Activated CD8-positive, alpha-beta memory T cell treated with anti-CD3 and anti-CD28 coated beads for 4 hours (primary cell): ENCODE results near the gene KLHL29.

Experiments
- DNase-seq, 2 donors: peaks; one replicate each; pipeline ENCODE4 v3.0.0-alpha.2; 2020; ENCODE audit warnings: low read depth in 2 of 2

KLHL29 gene

DNA sequence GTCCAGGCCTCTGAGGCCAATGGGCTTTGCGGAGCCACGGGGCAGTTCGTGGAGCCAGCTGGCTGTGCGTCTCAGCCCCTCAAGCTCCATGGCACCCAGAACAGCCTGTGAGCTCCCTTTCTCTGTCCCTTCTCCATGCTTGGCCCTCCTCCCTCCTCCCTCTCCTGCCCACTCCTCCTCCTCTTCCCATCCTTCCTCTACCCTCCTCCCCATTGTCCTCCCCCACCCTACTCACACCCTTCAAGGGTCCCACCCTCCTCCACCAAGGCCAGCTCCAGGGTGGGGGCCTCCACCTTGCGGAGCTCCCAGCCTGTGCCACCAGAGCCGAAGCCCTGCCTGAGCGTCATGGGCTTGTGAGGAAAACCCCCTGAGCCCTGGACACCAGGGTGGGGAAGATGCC, 273.0 kb downstream of the KLHL29 start:
- no peak for DNase-seq

DNA sequence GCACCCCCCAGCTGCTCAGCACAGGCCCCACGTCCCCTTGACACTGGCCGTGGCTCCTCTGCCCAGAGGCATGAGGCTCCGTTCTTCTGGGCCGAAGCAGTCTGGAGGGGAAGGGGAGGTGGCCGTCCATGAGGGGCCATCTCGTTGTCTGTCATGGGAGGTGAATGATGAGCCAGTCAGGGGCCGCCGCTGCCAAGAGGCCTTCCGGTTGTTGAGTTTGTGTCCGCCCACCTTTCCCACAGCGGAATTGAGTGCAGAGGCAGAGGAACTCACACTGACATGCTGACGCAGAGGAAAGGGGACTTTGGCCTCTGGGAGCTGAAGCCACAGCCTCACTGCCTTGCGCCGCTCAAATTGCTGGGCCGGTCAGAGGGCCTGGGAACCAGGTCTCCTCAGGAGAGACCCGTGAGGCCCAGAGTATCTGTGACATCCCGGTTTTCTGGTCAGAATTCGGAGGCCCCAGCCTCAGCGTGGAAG, 273.5 kb downstream of the KLHL29 start:
- DNase-seq = no peak

DNA sequence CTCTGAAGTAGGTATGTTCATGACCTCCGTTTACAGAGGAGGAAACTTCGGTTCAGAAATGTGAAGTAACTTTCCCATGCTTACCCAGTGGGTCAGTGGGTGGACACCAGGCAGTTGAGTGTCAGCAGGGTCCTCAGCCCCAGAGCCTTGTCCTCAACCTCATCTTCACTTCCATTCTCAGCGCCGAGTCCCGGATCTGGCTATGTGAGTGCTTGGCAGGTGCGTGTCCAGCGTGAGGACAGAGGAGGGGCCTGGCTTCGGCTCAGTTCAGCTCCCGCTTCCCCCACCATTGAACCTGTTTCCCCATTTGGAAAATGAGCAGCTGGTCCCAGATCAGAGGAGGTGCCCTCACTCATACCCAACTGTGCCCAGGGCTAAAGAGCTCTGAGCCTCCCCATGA, 274.3 kb downstream of the KLHL29 start:
- DNase-seq = no peak

DNA sequence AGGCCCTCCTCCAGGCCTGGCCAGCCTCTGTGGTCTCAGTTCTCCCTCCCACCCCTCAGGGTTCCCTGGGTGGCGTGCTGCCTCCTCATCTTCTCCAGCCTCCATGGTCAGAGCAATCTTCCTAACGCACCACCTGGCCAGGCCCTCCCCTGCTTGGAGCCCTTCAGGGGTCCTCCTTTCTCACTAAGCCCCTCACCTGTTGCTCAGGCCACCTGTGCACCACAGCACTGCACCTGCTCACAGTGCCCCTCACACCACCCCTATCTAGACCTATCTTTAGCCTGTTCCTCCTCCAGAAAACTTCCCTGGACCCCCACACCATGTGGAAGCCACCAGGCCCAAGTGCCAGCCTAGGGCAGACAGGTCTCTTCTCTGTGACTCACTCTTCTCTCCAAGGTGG, 274.8 kb downstream of the KLHL29 start:
- no peak for DNase-seq

DNA sequence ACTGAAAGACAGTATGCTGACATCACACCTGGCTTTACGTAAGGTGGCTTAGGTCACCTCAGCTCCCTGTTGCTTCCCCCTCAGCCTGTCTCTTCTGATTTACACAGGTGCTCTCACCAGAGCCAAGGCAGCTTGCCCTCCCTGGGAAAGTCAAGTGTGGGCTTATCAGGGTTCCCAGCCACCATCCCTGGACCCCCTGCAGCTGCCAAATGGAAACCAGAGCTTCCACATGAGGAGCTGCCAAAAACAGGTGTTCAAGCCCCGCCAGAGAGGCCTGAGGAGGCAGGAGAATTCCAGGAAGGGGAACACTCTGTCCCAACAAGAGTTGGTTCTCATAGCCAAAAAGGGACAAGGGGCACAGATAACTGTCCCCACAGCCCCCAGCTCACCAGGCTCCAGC, 275.3 kb downstream of the KLHL29 start:
- no peak for DNase-seq

DNA sequence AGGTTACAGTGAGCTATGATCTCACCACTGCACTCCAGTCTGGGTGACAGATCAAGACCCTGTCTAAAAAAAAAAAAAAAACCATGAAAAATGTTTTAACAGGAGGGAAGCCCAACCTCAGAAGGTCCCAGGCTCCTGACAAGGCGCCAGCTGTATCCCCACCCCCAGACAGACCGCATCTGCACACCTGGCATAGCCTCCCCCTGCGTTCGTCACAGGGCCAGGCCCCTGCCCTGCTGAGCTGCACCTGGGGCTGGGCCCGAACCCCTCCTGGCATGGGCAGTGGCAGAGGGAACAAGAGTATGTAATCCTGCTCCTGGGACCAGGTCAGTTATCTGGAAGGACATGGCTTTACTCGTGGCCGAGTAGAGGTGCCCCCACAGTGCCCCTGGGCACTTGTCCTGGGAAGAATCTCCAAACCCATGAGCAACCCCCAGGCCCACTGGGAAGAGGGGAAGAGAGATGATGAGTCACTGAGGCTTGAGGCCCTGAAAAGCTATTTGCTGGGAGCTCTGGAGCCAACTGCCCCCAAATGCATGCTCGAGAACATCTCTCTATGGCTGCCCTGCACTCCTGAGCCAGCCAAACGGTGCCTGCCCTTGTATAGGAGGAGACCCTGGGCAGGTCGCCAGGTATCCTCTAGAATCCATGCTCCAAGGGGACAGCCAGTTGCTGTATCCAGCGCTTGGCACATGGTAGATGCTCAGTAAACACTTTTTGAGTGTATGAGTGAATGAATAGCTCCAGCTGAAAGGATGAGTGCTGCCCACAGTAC, 276.5 kb downstream of the KLHL29 start:
- no peak for DNase-seq

DNA sequence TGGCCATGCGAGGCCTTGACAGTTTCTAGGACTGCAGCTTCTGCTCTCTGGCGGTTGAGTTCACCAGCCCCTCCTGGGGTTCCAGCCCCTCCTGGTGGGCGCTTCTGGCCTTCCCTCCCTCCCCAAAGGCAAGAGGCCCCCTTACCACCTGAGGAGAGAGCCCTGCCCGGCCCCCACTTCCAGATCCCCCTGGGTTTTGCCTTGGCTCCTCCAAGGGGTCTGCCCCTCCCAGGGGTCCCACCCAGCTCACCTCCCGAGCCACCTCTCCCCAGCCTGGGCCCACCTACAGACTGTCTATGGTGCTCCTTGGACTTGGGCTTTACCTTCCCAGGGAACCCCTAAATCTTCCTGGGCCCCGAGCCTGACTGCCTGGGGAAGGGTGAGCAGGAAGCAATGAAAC, 277.5 kb downstream of the KLHL29 start:
- DNase-seq = no peak

DNA sequence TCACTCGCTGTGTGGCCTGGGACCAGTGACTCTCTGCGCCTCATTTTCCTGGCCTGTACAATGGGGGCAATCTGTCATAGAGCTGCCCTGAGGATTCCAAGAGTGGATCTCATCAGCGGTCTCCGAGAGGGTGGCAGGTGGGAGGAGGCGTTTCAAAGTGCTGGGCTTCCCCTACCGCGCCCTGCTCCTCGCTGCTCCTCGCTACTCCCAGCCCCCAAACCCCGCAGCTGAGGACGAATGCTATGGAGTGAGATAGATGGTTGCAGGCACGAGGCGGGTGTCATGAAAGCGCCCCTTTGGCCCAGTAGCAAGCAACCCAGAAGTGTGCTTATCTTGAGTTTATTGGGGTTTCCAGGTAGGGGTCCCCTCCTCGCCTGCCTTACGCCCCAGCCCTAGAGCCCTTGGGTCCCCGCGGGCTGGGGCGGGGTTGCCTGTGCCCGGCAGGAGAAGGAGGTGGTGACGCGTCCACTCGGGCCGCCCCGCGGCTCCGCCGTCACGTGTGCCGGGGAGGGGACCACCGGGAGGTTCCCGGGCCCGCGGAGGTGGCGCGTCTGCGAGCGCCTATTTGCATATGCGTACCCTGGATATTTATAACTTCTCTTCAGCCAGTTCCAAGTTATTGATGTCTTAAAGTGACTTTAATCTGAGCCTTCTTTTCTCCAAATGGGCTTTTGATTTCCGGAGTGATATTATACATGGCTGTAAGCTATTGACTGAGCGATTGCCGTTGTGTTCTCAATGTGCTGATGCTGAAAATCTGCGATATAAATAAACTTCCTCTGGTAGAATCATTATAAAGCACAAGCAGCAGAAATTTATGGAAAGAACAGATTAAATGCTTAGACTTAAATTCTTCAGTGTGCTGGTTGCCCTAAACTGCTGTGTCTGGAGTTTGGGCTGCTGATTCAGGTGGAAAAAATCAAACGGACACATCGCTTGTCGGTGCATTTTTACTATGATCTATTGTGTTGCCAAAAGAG, 278.3 kb downstream of the KLHL29 start:
- no peak for DNase-seq

DNA sequence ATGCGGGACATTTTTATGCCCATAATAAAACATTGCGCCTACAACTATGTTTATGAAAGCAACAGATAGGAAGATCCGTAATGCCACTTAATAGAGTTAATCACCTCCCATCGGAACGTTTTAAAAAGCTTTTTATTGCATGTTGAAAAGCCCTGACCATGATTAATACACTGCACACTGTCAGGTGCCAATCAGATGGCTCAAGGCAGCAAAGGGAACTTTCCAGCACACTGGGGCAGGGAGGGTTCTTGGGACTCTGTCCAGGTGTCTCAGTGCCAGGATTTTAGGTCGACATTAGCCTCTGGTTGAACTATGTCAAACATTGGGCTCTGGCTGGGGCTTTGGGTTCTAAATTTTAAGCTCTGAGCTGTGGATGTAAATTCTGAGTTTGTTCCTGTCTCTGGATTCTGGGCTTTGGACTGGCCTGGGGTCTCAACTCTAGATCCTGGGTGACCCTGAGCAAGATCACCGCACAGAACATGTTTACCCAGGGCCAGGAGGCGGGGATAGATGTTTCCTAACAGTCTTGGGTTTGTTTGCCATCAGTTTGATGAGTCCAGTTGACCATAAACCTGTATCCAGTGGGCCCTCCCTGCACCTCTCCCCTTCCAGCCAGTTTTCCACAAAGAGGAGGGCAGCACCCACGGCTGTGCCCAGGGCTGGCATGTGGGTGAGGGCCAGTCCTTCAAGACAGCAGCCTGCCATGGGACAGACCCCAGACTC, 279.2 kb downstream of the KLHL29 start:
- no peak for DNase-seq

DNA sequence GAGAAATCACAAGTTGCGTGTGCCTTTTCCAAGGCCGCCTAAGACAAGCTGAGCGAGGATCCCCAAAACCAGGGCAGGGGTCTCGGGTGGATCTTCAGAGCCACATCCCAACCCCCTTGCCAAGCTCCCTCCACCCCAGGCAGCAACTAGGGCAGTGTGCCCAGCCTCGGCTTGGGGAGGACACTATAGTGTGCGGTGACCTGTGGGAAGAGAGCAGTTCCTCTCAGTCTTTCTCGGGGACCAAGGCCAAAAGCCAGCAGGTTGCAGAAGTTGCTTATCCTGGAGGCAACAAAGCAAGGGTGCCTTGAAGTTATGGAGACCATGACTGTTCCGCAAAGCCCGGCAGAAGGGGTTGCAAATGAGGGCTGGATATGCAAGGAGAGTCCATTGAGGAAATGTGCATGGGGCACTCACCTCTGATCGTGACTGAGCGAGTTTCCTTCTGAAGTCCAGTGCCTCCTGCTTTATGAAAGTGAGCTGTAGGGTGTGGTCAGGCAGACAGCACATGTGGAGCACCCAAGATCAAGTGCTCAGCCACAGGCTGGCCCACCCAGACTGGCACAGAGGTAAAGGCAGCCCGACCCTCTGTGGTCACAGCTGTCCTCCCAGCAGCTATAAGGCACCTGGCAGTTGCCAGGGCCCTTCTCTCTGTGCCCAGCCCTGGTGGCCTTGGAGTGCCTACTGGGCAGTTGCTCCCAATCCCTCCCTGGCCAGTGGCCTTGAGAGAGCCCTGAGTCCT, 281.4 kb downstream of the KLHL29 start:
- no peak for DNase-seq

DNA sequence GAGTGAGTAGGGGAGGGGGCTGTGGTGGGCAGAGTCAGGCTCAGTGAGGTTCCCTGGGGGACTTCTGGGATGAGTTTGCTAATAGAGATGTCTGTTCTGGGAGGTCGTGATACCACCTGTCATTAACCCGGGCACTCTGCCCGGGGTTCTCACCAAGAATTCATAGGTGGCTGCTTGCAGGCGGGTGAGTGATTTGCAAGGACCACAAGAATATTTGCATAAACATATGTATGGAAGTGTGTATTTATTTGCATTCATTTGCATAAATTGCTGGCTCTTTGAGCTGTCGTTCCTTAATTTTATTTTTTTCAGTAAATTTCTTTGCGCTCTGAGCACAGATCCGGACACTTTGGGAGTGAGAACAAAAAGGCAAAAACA, 282.0 kb downstream of the KLHL29 start:
- no peak for DNase-seq

DNA sequence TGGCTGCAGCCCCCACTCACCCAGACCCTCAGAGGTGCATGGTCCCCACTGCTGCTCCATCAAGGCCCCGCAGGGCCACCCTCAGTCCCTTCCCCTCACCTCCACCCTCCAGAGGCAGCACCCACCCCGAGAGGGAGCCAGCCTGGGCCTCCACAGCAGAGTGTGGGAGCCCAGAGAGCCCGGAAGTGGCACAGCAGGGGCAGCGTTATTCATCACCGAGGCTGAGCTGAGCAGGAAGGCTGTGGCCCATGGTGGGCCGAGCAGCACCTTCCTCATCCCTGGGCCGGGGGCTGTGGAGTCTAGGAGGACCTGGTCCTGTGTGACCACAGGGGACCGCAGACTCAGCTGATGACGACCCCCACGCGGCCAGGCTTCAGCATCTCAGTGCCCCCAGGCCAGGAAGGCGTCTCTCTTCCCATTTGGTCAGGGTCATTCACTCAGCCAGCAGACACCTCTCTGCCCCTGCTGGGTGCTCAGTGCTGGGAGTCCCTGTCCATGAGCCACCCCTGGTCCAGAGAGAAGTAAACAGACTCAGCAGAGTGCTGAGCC, 283.9 kb downstream of the KLHL29 start:
- DNase-seq = no peak

DNA sequence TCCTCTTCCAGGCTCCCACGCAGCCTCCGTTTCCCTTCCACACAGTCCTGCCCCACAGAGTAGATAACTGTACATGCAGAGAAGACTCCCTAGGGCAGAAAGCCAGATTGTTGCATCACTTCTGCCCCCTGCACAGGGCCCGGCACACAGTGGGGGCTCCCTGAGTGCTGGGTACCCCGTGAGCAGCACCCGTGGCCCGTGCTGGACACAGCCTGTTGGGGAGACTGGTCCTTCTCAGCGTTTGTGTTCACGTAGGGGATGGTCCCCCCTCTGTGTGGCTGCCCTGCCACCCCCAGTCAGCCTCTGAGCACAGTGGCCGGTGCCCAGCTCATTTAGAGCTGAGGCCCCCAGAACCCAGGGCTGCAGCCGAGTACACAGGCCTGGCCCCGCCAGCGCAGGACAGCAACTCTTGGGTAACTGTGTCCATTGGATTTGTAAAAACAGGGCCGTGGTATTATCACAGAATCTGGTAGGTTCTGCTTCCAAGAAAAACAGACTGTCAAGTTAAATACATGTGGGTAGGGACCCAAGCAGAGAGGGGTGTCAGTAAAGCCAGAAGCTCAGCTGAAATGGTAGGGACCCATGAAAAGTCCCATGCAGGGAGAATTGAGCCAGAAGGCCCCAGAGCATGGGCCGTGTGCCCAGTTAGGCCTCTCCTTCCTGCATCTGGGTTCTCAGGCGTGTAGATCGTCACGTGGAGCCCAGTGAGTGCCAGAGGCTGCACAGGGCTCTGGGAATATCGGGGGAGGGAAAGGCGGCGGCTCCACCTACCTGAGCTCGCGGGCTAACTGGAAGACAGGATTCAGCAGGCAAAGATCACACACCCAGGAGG, 284.6 kb downstream of the KLHL29 start:
- no peak for DNase-seq

DNA sequence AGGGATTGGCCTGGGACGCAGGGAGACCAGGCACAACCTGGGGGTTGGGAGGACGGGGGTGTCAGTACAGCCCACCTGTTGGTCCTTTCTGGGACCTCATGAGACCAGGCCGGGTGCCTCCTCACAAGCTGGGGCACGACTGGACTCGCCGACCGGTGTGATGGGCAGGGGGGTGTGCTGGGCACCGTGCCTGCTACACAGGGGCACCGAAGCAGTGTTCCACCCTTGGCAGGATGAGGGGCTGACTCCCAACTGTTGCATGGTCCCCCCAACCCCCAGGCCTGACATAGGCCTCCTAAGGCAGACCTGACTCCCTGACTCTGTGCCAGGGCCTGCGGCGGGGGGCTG, 285.2 kb downstream of the KLHL29 start:
- no peak for DNase-seq

DNA sequence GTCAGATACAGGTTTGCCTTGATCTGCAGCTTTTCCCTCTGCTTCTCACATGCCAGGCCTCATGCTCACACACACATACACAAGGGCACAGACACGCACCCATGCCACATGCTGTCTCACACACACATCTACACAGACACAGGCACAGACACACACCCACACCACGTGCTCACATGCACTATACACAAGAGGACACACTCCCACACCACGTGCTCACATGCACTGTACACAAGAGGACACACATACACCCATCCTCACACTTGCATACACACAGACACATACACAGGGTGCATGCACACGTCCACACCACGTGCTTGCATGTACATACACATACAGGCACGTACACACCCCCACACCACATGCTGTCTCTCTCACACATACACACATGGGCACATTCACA, 288.1 kb downstream of the KLHL29 start:
- DNase-seq = no peak

DNA sequence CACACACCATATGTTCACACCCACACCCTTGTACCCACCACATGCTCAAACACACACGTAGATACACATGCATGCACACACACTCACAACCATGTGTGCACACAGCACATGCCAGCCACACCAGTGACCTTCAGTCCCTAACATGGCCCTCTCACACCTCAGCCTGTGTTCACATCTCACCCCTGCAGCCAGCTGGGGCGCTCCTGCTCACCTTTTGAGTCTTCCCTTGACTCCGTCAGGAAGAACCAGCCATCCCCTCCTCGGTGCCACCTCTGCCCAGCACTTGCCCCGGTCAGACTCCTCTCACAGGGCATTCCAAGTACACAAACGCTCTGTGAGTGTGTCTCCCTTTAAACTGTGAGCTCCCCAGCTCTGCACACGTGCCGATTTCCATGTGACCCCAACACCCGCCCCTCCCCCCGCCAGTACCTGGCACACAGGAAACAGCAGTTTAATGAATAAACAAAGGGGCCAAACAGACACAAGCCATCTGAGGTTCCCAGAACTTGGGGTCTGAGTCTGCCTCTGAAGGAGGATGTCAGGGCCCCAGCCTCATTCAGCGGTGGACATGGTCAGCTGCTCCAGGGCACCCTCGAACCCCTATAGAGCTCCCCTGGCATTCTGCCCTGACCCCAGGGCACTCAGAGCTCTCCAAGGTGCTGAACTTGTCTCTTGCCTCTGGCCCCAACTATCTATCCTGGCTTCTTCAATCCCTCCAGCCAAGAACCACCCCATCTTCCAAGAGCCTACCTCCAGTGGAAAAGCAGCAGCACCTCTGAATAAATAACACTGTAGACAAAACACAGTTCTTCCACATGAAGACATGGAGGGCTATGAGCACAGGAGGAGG, 289.1 kb downstream of the KLHL29 start:
- no peak for DNase-seq

DNA sequence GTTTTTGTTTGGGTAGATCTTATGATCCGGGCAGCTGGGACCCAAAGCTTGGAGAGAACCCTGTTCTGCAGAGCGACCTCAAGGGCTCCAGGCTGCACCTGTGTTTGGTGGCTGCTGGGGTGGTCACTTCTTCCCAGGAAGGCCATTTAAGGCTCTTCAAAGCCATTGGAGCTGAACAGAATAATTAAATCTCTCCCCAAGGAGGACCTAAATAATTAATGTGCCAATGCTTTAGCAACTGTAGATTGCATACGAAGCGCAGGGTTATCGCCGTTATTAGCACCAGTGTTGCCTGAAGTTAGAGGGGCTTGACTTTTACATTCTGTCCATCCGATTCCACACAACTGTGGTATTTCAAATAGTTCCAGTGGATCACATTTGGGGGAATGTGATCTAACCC, 290.5 kb downstream of the KLHL29 start:
- no peak for DNase-seq

DNA sequence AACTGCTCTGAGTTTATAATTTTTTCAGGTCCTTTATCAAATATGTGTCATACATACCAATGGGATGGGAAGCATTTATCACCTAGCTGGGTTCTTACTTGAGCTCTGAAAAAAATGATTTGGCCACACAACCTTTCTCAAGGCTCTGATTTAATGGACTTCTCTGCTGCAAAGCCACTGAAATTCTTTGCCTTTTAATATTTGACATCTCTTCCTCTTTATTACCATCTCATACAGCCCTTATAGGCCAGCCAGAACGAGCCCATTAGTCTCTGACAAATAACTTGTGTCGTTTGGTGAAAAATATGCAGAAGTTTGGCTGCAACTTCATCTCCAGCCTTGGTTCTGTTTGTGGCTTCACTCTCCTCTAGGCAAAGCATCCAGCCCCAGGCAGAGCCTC, 292.9 kb downstream of the KLHL29 start:
- no peak for DNase-seq

DNA sequence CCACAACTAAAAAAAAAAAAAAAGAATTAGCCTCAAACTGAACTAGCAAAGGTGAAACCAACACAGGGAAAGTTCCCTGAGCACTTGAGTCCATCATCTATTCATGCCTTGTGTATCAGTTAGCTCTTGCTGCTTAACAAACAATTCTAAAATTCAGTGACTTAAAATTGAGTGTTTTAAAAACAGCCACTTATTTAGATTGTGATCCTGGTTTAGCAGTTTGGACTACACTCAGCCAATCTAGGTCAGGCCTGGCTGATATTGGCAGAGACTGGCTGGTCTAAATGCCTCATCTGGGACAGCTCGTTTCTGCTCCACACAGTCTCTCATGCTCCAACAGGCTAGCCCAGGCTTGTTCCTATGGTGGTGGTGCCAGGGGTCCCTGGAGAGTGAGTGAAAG, 294.1 kb downstream of the KLHL29 start:
- no peak for DNase-seq

DNA sequence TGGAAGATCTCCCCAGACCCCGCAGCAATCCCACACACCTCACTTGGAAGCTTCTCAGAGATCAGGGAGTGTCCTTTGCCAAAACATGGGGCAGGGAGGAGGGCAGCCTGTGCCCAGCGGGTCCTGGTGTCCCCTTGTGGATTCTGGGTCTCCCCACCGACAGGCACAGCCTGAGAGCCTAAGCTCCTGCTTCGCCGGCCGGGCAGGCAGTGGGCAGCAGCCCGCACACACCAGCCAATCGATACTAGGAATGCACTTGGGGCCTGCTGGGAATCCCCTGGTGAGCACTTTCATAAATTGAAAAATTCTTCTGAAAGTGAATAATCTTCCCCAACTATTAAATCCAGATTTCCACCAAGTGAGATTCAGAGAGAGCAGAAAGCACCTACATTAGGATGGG, 296.0 kb downstream of the KLHL29 start:
- DNase-seq = no peak
